ENCODE results near the gene PIGO. TPM values are rescaled to one million over a fixed set of nuclear protein-coding genes. Genes with fewer than 3 reads are reported as not detected.

The PIGO gene
- total RNA-seq, 1 experiment from 2014 or later, result 10.1 TPM

GRCh38 chr9:35111001-35111933 lies 14.9 kb upstream of the PIGO start:
- H3K4me3 ChIP-seq, result peak overlapping the region; percentile 64
- DNase-seq, result peak; percentile 98 to 99
- peak overlapping the region; percentile 37 for H3K27ac ChIP-seq
- no peaks in the 10 kb centered on the region for H3K9me3 ChIP-seq (replicated peaks)
- H3K4me1 ChIP-seq, result peaks cover 14% of the 10 kb centered on the region
- no peaks in the 10 kb centered on the region for H3K36me3 ChIP-seq
- no peaks in the 10 kb centered on the region for H3K27me3 ChIP-seq

GRCh38 chr9:35110327-35110761 lies 14.0 kb upstream of the PIGO start:
- Histone ChIP-seq H3K4me1 (peaks cover 14% of the 10 kb centered on the region), H3K27me3 (no peaks in the 10 kb centered on the region), H3K4me3 (peak overlapping the region; percentile 64), H3K36me3 (no peaks in the 10 kb centered on the region), H3K27ac (no peak overlapping the region; the same call in 1 of the 2 replicates), H3K9me3 (replicated peaks) (no peaks in the 10 kb centered on the region)
- peak; percentile 19 to 31 for DNase-seq

- H3K4me3 ChIP-seq, result no peak overlapping the region
- DNase-seq, result no peak
- H3K9me3 ChIP-seq (replicated peaks), result no peaks in the 10 kb centered on the region
- no peaks in the 10 kb centered on the region for H3K27me3 ChIP-seq
- peaks cover 7% of the 10 kb centered on the region for H3K4me1 ChIP-seq
- no peaks in the 10 kb centered on the region for H3K36me3 ChIP-seq
- no peak overlapping the region for H3K27ac ChIP-seq
Observed at GRCh38 chr9:35108946-35109575, 12.7 kb upstream of the PIGO start.

- H3K9me3 ChIP-seq (replicated peaks), result no peaks in the 10 kb centered on the region
- H3K4me1 ChIP-seq, result peaks cover 3% of the 10 kb centered on the region; the same call in 1 of the 2 replicates
- H3K4me3 ChIP-seq, result no peak overlapping the region
- H3K36me3 ChIP-seq, result no peaks in the 10 kb centered on the region
- H3K27ac ChIP-seq, result no peak overlapping the region
- H3K27me3 ChIP-seq, result no peaks in the 10 kb centered on the region
- DNase-seq, result no peak
Observed at GRCh38 chr9:35108461-35108860, 12.1 kb upstream of the PIGO start.

GRCh38 chr9:35107297-35108290 lies 11.2 kb upstream of the PIGO start:
- Histone ChIP-seq H3K27me3 (no peaks in the 10 kb centered on the region), H3K36me3 (no peaks in the 10 kb centered on the region), H3K9me3 (replicated peaks) (no peaks in the 10 kb centered on the region), H3K27ac (no peak overlapping the region), H3K4me3 (no peak overlapping the region), H3K4me1 (peaks cover 3% of the 10 kb centered on the region; the same call in 1 of the 2 replicates)
- DNase-seq, result no peak

- H3K27ac ChIP-seq, result no peak overlapping the region
- H3K36me3 ChIP-seq, result peaks cover 2% of the 10 kb centered on the region; the same call in 1 of the 2 replicates
- no peaks in the 10 kb centered on the region for H3K27me3 ChIP-seq
- H3K9me3 ChIP-seq (replicated peaks), result no peaks in the 10 kb centered on the region
- no peak for DNase-seq
- H3K4me3 ChIP-seq, result no peak overlapping the region
- no peaks in the 10 kb centered on the region; the same call in 1 of the 2 replicates for H3K4me1 ChIP-seq
Observed at GRCh38 chr9:35106343-35106730, 9.9 kb upstream of the PIGO start.

- Histone ChIP-seq H3K4me1 (no peaks in the 10 kb centered on the region; the same call in 1 of the 2 replicates), H3K36me3 (peaks cover 3% of the 10 kb centered on the region; the same call in 1 of the 2 replicates), H3K27ac (no peak overlapping the region), H3K4me3 (no peak overlapping the region), H3K27me3 (no peaks in the 10 kb centered on the region), H3K9me3 (replicated peaks) (no peaks in the 10 kb centered on the region)
- no peak for DNase-seq
Observed at GRCh38 chr9:35105571-35106342, 9.4 kb upstream of the PIGO start.

- Histone ChIP-seq H3K36me3 (peaks cover 3% of the 10 kb centered on the region; the same call in 1 of the 2 replicates), H3K4me3 (no peak overlapping the region), H3K27me3 (no peaks in the 10 kb centered on the region), H3K9me3 (replicated peaks) (no peaks in the 10 kb centered on the region), H3K27ac (no peak overlapping the region), H3K4me1 (no peaks in the 10 kb centered on the region; the same call in 1 of the 2 replicates)
- DNase-seq, result no peak
Observed at GRCh38 chr9:35105126-35105525, 8.7 kb upstream of the PIGO start.

- no peak overlapping the region for H3K4me3 ChIP-seq
- no peak overlapping the region for H3K27ac ChIP-seq
- no peak for DNase-seq
- H3K36me3 ChIP-seq, result peaks cover 5% of the 10 kb centered on the region; the same call in 1 of the 2 replicates
- H3K4me1 ChIP-seq, result no peaks in the 10 kb centered on the region; the same call in 1 of the 2 replicates
- H3K27me3 ChIP-seq, result no peaks in the 10 kb centered on the region
- no peaks in the 10 kb centered on the region for H3K9me3 ChIP-seq (replicated peaks)
Observed at GRCh38 chr9:35104586-35104985, 8.2 kb upstream of the PIGO start.

GRCh38 chr9:35103660-35104191 lies 7.3 kb upstream of the PIGO start:
- Histone ChIP-seq H3K4me3 (peak overlapping the region; percentile 73), H3K27me3 (no peaks in the 10 kb centered on the region), H3K27ac (peak overlapping the region; percentile 71), H3K36me3 (peaks cover 5% of the 10 kb centered on the region; the same call in 1 of the 2 replicates), H3K4me1 (no peaks in the 10 kb centered on the region; the same call in 1 of the 2 replicates), H3K9me3 (replicated peaks) (no peaks in the 10 kb centered on the region)
- no peak for DNase-seq

- Histone ChIP-seq H3K27me3 (no peaks in the 10 kb centered on the region), H3K4me3 (peak within 1 kb of the TSS; percentile 73), H3K27ac (peak within 1 kb of the TSS; percentile 71), H3K36me3 (peaks cover 5% of the 10 kb centered on the region; the same call in 1 of the 2 replicates), H3K4me1 (no peaks in the 10 kb centered on the region; the same call in 1 of the 2 replicates), H3K9me3 (replicated peaks) (no peaks in the 10 kb centered on the region)
- peak; percentile 94 to 95 for DNase-seq
Observed at GRCh38 chr9:35102769-35103659, 6.6 kb upstream of the PIGO start, which contains the start of gene STOML2. TSS of gene STOML2 (minus strand) at chr9:35103131. CDS start at chr9:35103094, 37 bp downstream.

- no peak for DNase-seq
- no peaks in the 10 kb centered on the region; the same call in 1 of the 2 replicates for H3K4me1 ChIP-seq
- no peaks in the 10 kb centered on the region for H3K9me3 ChIP-seq (replicated peaks)
- H3K27me3 ChIP-seq, result no peaks in the 10 kb centered on the region
- H3K36me3 ChIP-seq, result peaks cover 5% of the 10 kb centered on the region; the same call in 1 of the 2 replicates
- peak overlapping the region; percentile 71 for H3K27ac ChIP-seq
- H3K4me3 ChIP-seq, result peak overlapping the region; percentile 73
Observed at GRCh38 chr9:35102465-35102768, 6.0 kb upstream of the PIGO start.

All from SJCRH30 (cell line).